Astrocyte (in vitro differentiated cells and primary cell): ENCODE results near the gene CSRP3.

Experiments
- EZH2 ChIP-seq: IDR thresholded peaks from 2 replicates; pipeline ENCODE4 v1.6.1; 2012; ENCODE audit warnings: mild to moderate bottlenecking, low read length, inconsistent platforms; ENCODE audit not compliant: insufficient read depth
- TF ChIP-seq, protein P1 (sequence below): IDR thresholded peaks from 2 replicates; pipeline ENCODE4 v1.5.1; 2011; ENCODE audit warnings: low read depth, mild to moderate bottlenecking, inconsistent platforms, low read length, moderate library complexity; ENCODE audit not compliant: insufficient read depth

DNA sequence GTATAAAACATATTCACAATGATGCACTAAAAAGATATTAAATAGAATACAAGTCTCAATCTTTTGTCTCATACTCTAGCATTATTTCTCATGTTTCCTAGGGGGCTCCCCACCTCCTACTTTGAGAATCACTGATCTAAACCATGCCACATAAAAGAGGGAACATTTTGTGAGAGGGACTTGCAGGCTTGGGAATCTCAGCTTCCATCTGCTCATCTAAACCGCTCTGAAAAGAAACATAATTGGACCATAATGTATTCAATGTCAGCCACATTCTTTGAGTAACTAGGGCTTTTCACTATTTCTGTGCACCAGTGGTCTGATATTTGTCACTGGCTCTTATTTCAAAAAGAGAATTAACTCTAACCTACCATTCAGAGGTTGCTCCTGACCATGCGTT lies 6.4 kb upstream of the CSRP3 start:
- TF ChIP-seq, protein P1, sequence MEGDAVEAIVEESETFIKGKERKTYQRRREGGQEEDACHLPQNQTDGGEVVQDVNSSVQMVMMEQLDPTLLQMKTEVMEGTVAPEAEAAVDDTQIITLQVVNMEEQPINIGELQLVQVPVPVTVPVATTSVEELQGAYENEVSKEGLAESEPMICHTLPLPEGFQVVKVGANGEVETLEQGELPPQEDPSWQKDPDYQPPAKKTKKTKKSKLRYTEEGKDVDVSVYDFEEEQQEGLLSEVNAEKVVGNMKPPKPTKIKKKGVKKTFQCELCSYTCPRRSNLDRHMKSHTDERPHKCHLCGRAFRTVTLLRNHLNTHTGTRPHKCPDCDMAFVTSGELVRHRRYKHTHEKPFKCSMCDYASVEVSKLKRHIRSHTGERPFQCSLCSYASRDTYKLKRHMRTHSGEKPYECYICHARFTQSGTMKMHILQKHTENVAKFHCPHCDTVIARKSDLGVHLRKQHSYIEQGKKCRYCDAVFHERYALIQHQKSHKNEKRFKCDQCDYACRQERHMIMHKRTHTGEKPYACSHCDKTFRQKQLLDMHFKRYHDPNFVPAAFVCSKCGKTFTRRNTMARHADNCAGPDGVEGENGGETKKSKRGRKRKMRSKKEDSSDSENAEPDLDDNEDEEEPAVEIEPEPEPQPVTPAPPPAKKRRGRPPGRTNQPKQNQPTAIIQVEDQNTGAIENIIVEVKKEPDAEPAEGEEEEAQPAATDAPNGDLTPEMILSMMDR, result no peak
- TF ChIP-seq EZH2, result no peak
